Measurements from ENCODE around the gene AP1M2.
"Not testable (repeated sequence)": the region's sequence is repeated elsewhere in the genome, so short reads cannot be mapped to it uniquely, and the experiment has no call there.

AP1M2 gene

GRCh38 chr19:10565028-10565566 is 22.0 kb downstream of the AP1M2 start:
- DNase-seq (ENCODE audit: low read depth in 2 of 2), result peak; percentile 44 to 54

DNA sequence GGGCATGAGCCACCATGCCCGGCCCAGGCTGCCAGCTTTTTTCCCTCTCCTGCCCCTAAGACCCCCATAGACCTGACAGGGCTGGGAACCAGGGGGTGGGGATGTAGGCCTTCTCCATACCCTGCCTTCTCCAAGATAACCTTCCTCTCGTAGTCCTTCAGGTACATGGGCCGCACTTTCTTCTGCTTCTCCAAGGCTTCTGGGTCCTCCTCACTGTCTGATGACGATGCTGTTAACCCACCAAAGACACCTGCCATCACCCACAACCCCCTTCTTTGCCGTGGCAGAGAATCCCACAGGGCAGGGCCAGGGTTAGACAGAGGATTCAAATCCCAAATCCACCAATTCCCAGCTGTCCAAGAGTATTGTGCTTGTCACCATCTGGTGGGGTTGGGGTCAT is 24.5 kb downstream of the AP1M2 start:
- DNase-seq (ENCODE audit: low read depth in 2 of 2), result no peak

DNA sequence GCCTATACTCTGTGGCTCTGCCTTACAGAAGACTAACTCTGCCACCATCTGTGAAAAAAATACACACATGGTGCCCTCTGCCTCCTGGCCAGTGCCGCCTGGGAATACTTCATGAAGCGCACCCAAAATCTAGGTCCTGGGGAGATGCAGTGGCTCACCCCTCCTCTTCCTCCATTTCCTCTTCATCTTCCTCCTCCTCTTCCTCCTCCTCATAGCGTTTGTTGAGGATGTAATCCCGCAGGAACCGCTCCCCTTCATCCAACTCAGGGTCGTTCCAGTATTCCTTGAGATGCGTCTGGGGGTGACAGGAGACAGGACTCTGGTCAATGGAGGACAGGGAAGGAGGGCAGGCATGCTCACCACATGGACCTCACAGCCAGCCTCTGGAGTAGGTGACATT is 27.0 kb downstream of the AP1M2 start:
- DNase-seq (ENCODE audit: low read depth in 2 of 2), result no peak

DNA sequence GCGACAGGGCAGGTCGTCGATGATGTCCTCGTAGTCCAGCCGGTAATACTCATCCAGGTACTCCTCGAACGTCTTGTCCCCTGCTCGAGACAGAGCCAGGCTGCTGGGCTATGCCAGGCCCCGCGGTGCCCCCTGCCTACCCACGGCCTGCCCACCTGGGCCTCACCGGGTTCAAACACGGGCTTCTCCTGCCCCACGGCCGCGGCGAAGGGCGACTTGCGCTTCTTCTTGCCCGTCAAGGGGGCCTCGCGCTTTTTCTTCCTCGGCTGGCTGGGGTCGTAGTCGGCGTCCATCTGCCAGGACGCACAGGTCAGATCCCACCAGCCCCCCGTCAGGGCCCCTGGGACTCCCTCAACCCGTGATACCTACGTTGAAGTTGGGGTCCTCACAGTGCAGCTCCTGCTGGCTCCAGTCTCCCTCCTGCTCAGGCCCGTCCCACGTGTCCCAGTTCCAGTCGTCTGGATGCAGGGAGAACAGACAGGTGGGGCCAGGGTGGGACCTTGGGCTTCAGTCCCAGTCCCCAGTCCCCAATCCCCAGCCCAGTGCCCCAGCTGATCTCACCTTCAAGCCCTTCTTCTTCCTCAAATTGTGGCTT is 29.4 kb downstream of the AP1M2 start:
- DNase-seq (ENCODE audit: low read depth in 2 of 2), result no peak

DNA sequence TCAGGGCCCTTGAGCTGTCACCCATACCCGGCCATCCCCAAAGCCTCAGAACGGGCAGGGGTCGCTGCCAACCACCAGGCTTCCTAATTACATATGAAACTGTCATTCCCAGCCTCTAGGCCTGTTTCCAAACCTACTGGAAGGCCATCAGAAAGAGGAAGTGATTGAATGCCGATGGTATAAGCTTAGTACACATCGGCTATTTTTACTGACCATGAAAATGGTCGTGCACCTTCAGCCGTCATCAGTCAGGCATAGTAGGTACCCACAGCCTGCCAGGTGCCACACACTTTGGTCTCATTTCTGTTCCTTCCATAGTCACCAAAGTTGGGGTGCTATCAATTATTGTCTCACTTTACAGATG is 31.5 kb downstream of the AP1M2 start:
- DNase-seq (ENCODE audit: low read depth in 2 of 2), result no peak

DNA sequence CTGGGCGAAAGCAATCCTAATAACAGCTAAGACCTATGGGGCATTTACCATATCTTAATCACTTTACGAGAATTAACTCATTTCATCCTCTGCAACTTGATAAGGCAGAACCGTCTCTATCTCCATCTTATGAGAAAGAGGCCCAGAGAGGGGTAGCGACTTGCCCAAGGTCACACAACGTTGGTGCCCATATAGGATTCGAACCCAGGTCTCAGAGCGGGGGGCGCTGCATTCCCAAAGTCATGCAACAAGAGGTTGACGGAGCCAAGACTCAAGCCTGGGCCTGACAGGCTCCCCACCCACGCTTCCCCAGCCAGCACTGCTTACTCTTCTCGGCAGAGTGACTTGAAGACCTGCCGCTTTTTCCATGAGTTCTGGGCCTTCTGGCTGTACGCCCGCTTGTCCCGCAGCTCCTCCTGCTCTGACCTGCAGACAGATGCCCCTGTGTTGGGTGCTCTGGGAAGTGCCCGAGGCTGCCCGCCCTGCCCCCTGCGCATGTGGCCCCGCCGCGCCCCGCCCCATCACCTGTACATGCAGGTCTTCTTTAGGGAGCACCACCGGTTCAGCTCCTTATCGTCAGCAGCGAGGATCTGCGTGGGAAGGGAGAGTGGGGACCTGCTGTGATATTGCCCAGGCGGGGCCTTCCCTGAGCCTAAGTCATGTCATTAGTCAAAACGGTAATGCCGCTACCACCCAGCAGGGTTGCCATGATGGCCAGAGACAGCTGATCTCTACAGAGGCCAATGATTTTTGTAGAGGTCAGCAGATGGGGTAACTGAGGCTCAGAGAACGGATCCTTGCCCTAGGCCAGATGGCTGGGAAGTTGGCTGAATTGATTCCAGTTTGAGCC is 32.1 kb downstream of the AP1M2 start:
- DNase-seq (ENCODE audit: low read depth in 2 of 2), result no peak

DNA sequence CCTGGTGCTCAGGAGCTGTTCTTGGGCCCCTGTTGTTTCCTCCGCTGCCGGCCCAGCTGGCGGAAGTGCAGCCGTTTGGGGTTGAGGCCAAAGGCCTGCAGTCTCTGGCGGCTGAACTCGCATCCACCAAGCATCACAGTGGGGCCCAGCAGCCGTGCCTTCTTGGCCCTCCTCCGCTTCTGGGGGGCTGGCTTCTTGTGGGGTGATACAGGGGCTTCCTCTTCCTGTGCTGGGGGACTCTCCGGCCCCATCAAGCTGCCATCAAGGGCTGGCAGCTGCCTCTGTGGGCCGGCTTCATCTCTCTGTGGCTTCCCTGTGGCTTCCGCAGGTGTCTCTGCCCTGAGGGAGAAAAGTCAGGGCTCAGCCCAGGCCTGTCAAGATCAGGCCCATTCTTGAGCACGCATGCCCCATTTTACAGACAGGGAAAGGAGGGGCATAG is 33.1 kb downstream of the AP1M2 start:
- no peak for DNase-seq (ENCODE audit: low read depth in 2 of 2)

DNA sequence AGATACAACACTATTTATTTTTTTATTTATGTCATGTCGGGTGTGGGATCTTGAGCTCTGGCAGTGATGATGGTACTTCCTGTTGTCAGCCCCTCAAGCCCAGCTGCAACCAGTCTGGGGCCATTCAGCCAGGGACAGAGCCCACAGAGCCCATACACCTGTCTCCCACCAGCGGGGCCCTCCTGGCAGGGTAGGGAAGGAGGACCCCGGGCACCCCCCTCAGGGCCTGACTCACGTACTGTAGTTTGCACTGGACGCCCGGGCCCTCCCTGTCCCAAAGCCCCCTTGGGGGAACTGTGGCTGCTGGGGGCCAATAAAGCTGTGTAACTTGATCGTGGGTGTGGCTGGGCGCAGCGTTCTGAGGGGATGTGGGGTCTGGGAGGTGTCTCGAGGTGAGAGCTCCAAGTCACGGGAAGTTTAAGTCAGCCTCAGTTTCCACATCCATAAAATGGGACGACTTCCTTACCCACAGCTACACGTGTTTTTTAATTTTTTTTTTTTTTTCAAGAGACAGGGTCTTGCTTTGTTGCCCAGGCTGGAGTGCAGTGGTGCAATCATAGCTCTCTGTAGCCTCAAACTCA is 33.9 kb downstream of the AP1M2 start:
- no peak for DNase-seq (ENCODE audit: low read depth in 2 of 2)

DNA sequence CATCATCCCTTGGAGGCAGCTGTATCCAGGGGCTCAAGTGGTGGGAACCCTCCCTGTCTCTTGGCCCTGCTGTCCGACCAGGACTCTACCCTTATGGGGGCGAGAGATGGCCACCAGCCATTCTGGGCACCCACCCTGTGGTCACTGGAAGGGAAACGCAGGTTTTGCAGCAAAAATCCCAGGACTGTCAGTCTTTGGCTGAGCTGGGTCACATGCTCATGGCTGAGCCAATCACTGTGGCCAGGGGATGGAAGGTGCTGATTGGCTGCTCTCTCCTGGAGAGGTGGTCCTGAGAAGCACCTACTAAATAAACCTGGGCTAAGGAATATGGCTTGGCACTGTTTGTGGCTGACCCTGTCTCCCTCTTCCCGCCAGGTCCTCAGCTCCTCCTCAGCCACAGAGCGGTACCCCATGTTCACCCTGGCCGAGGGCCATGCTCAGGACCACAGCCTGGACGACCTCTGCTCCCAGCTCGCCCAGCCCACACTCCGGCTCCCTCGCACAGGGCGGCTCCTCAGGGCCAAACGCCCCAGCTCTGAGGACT is 34.5 kb downstream of the AP1M2 start:
- DNase-seq (ENCODE audit: low read depth in 2 of 2), result no peak

DNA sequence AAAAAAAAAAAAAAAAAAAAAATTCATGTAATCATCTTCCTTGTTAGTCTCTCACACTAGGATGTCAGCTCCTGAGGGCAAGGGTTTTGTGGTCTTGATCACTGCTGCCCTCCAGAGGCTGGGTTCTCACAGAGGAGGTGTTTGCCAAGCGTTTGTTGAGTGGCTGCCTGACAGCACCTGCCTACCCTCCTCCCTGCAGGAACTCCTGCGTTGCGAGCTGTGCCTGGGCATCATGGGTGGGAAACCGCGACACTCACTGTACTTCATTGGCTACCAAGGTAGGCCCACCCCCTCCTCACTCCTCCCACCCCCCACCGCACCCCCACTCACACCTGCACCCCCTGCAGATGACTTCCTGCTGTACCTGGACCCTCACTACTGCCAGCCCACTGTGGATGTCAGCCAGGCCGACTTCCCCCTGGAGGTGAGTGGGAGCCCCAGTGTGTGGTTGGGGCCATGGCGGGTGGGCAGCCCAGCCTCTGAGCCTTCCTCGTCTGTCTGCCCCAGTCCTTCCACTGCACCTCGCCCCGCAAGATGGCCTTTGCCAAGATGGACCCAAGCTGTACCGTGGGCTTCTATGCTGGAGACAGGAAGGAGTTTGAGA is 35.3 kb downstream of the AP1M2 start:
- DNase-seq (ENCODE audit: low read depth in 2 of 2), result no peak

GRCh38 chr19:10551006-10551405 is 36.1 kb downstream of the AP1M2 start:
- not testable (repeated sequence) for DNase-seq (ENCODE audit: low read depth in 2 of 2)

GRCh38 chr19:10550336-10550735 is 36.8 kb downstream of the AP1M2 start:
- DNase-seq (ENCODE audit: low read depth in 2 of 2), result no peak

- DNase-seq (ENCODE audit: low read depth in 2 of 2), result no peak
These were observed 37.4 kb downstream of the AP1M2 start for GRCh38 chr19:10549733-10550132.

DNA sequence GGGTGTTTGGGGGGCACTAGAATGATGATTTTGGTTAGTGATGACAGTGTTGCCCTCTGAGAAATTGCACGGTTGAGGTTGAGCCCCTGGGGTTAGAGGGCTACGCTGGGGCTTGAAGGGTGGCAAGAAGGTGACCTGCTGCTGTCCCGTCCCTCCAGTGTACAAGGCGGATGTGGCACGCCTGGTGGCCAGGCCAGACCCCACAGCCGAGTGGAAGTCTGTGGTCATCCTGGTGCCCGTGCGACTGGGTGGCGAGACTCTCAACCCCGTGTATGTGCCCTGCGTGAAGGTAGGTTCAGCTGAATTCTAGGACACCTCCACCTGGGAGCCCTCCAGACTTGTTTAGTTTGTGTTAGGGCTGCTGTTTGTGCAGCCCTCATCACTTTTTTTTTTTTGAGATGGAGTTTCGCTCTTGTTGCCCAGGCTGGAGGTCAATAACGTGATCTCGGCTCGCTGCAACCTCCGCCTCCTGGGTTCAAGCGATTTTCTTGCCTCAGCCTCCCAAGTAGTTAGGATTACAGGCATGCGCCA is 38.3 kb downstream of the AP1M2 start:
- DNase-seq (ENCODE audit: low read depth in 2 of 2), result no peak

DNA sequence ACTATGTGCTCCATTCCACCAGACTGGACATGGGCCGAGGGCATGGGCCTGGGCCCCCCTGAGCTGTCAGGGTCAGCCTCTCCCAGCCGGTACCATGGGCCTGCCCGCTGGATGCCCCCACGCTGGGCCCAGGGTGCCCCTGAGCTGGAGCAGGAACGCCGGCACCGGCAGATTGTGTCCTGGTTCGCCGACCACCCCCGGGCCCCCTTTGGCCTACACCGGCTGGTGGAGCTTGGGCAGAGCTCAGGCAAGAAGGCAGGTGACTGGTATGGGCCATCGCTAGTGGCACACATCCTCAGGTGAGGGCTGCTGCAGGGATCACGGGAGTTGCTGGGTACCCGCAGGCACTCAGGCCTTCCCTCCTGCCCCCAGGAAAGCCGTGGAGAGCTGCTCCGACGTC is 40.3 kb downstream of the AP1M2 start:
- no peak for DNase-seq (ENCODE audit: low read depth in 2 of 2)

- DNase-seq (ENCODE audit: low read depth in 2 of 2), result no peak
These were observed 42.3 kb downstream of the AP1M2 start for GRCh38 chr19:10544753-10545251.

GRCh38 chr19:10544242-10544752 is 42.8 kb downstream of the AP1M2 start:
- no peak for DNase-seq (ENCODE audit: low read depth in 2 of 2)

GRCh38 chr19:10543420-10544241 is 43.5 kb downstream of the AP1M2 start, which contains the start of gene ATG4D:
Gene ATG4D (plus strand): TSS chr19:10543904. CDS start chr19:10544091, 187 bp downstream.
- DNase-seq (ENCODE audit: low read depth in 2 of 2), result peak; percentile 75

DNA sequence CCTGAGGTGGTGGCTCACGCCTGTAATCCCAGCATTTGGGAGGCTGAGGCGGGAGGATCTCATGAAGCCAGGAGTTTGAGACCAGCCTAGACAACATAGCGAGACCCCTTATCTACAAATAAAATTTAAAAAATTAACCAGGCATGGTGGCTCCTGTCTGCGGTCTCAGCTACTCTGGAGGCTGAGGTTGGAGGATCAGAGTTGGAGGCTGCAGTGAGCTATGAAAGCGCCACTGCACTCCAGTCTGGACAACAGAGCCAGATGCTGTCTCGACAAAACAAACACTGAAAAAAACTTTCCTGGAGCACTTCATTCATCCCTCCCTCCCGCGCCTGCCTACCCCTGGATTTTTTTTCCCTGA is 44.1 kb downstream of the AP1M2 start:
- no peak for DNase-seq (ENCODE audit: low read depth in 2 of 2)

DNA sequence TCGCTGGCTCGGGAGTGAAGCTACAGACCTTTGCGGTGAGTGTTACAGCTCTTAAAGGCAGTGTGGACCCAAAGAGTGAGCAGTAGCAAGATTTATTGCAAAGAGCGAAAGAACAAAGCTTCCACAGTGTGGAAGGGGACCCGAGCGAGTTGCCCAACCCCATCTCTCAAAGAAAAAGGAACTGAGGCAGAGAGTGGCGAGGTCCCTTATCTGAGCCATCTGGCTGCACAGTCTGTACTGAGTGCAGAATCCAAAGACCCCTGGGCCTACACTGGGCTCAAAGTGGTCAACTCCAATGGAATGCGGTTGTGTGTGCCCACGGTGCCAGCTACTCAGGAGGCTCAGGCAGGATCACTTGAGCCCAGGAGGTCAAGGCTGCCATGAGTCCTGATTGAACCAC is 48.1 kb downstream of the AP1M2 start:
- not testable (repeated sequence) for DNase-seq (ENCODE audit: low read depth in 2 of 2)

Data from stimulated activated CD4-positive, alpha-beta T cell treated with anti-CD3 and anti-CD28 coated beads, Interleukin-4, amount 100 ng/mL, for 48 hours (primary cell).